ENCODE measurements around the gene HAO1.

- TF ChIP-seq POLR2AphosphoS5 (IDR thresholded peaks at IDR 0.05; ENCODE audit: low read depth, low read length) (no peak), TAF1 (IDR thresholded peaks at IDR 0.05; ENCODE audit: borderline replicate concordance, insufficient read depth, low read length) (no peak), SIN3A (IDR thresholded peaks at IDR 0.05; ENCODE audit: borderline replicate concordance, insufficient read depth, low read length) (no peak), REST (IDR thresholded peaks at IDR 0.05; ENCODE audit: insufficient read depth in 1 of 2, low read depth in 2 of 2, low read length in 2 of 2) (no peak), FOXP2 (optimal IDR thresholded peaks at IDR 0.05; ENCODE audit: borderline replicate concordance, extremely low read depth, extremely low read length, insufficient read depth) (no peak)
Observed at GRCh38 chr20:7897781-7898364, 42.4 kb downstream of the HAO1 start.

Measured in PFSK-1 (cell line).